Measurements from ENCODE around the gene STARD10.

Gene STARD10

DNA sequence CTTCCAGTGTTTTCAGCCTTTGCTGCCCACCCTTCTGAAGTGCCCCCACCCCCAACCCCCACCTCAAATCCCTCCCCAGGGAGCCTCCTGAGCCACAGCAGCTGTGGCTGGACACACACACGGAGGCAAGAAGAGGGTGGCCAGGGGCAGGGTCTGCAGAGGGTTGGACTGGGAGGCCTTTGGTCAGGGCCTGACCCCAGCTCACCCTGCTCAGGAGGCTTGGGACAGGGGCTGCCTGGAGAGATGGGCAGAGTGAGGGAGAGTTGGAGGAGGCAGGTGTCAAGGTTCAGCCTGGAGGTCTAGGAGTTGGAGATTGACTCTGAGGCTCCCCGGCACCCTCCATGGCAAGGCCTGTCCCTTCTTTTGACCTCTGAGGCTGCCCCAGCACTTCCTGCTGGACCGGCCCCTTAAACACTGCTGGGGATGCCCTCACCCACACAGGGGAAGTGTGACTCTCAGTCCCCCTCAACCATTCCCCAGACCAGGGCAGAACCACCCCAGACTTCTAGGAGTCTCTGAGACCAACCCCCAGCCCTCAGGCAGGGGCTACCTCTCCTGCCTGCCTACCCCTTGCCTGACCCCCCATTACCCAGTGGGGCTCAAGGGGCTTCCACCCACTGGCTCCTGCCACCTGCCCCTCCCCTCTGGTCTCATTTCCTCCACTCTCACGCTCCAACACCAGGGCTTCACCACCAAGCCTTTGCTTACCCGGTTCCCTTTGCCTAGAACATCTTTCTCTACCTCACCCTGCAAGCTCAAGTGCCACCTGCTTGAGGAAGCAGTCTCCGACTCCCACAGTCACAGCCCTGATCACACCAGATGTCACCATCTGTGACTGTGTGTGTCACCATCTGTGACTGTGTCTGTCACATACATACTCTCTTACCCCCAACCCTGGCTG, 50.3 kb downstream of the STARD10 start:
- no peak for TF ChIP-seq TAF1 (IDR thresholded peaks at IDR 0.05; ENCODE audit: borderline replicate concordance, insufficient read depth, low read length)
- no peak for TF ChIP-seq SIN3A (IDR thresholded peaks at IDR 0.05; ENCODE audit: borderline replicate concordance, insufficient read depth, low read length)
- TF ChIP-seq POLR2AphosphoS5 (IDR thresholded peaks at IDR 0.05; ENCODE audit: low read depth, low read length) = no peak
- no peak for TF ChIP-seq REST (IDR thresholded peaks at IDR 0.05; ENCODE audit: insufficient read depth in 1 of 2, low read depth in 2 of 2, low read length in 2 of 2)
- TF ChIP-seq FOXP2 (optimal IDR thresholded peaks at IDR 0.05; ENCODE audit: borderline replicate concordance, extremely low read depth, extremely low read length, insufficient read depth) = no peak

- TF ChIP-seq FOXP2 (optimal IDR thresholded peaks at IDR 0.05; ENCODE audit: borderline replicate concordance, extremely low read depth, extremely low read length, insufficient read depth) (no peak), TAF1 (IDR thresholded peaks at IDR 0.05; ENCODE audit: borderline replicate concordance, insufficient read depth, low read length) (no peak), SIN3A (IDR thresholded peaks at IDR 0.05; ENCODE audit: borderline replicate concordance, insufficient read depth, low read length) (no peak), POLR2AphosphoS5 (IDR thresholded peaks at IDR 0.05; ENCODE audit: low read depth, low read length) (no peak), REST (IDR thresholded peaks at IDR 0.05; ENCODE audit: insufficient read depth in 1 of 2, low read depth in 2 of 2, low read length in 2 of 2) (no peak)
Observed at GRCh38 chr11:72742513-72743320, 51.1 kb downstream of the STARD10 start.

DNA sequence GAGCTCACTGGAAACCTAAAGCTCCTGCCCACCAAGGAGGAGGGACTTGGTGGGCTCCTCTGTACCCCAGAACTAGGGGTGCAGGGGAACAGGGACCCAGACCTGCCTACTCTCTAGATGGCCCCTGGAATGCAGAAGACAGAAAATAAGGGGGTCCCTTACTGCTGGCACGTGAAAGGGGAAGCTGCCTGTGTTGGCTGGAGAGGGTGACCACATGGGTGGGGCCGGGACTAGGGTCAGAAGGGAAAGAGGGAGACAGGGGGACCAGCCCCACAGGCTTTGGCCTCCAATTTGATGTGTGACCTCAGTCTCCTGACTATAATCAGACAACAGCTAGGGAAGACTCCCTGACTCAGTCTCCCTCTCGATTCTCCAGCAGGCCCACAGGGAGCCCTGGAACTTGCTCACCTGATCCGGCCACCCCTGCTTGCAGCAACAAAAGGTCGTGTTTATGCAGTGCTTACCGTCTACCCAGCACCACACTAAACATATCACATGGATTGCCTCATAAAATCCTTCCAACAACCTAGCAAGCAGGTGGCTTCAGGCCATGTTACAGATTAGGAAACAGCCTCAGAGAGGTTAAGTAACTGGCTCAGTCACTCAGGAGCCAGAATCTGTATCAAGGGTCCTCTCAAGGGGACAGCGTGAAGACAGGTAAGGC, 51.9 kb downstream of the STARD10 start:
- no peak for TF ChIP-seq REST (IDR thresholded peaks at IDR 0.05; ENCODE audit: insufficient read depth in 1 of 2, low read depth in 2 of 2, low read length in 2 of 2)

DNA sequence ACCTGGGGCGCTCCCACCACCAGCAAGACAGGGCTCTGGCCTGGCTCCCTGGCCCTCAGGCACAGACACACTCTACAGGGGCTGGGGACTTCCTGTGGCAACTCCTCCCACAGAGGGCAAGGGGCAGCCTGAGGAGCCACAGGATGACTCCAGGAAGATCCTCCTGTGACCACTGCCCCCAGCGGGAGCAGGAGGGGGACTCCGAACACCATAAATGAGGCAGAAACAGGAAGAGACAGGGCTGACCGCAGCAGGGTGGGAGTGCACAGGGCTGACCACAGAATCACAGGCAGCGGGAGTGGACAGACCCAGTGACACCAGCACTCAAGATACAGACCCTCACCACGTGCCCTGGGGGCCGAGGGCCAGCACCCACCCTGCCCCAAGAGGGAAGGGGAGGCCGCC, 52.4 kb downstream of the STARD10 start:
- no peak for TF ChIP-seq SIN3A (IDR thresholded peaks at IDR 0.05; ENCODE audit: borderline replicate concordance, insufficient read depth, low read length)
- TF ChIP-seq REST (IDR thresholded peaks at IDR 0.05; ENCODE audit: insufficient read depth in 1 of 2, low read depth in 2 of 2, low read length in 2 of 2) = no peak
- no peak for TF ChIP-seq POLR2AphosphoS5 (IDR thresholded peaks at IDR 0.05; ENCODE audit: low read depth, low read length)
- no peak for TF ChIP-seq TAF1 (IDR thresholded peaks at IDR 0.05; ENCODE audit: borderline replicate concordance, insufficient read depth, low read length)
- peak; percentile 81 for TF ChIP-seq FOXP2 (optimal IDR thresholded peaks at IDR 0.05; ENCODE audit: borderline replicate concordance, extremely low read depth, extremely low read length, insufficient read depth)

All from PFSK-1 (cell line).